NCI-H226 (cell line): ENCODE results near the gene FGD4.
A peak's percentile ranks its signal among the peaks of the same experiment; 100 is the strongest.

Experiments used
- DNase-seq: peaks from one replicate; pipeline ENCODE4 v3.0.0-alpha.2; 2015

Gene FGD4

DNA sequence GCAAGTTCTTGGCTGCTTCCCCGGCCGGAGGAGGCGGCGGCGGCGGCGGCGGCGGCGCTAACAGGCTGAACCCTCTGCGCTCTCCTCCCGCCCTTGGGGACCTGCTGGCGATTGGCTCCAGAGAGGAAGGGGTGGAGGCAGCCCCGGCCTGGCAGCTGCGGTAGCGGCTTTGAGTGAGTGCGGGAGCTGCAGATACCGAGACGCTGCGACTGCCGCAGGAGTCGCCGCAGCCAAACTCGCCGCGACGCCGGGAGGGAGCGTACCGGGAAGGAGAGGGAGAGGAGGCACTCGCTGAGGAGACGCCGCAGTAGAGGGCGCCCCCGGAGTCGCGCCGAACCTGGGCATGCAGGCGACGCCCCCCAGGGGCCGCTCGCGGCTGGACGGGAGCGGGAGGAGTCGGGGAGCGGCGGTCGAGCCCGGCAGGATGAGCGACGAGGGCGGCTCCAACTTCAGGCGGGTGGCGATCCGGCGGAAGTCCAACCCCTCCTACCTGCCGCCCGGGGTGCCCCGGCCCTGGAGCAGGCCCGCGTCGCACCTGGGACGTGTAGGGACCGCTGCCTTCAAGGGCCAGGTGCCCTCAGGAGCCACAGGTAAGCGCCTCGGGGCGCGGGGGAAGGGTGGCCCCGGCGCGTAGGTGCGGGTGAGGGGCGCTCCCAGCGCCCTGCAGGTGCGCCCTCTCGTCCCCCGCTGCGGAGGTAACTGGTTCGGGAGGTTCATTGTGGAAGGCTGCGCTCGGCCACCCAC is at the start of gene FGD4:
Gene FGD4 (plus strand): TSS at position 189 of the 744 bp plus-strand sequence.
- DNase-seq: peak; percentile 92

DNA sequence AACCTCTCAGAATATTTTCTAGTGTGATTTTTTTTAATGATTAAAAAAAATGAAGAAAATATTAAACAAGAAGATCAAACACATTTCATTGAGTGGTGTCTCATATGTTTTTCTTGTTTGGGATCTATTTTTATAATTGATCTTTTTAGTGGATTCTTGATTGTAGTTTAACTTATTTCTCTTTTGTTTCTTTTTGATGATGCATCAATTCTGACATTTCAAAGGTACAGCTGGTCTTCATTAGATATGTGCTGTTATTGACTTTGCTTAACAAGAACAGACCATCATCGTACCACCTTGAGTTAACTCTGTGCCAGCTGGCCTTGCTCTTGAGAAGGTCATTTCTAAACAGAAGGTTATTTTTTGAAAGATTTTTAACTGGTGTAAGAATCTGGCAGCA is 45.8 kb upstream of the FGD4 start:
- no peak for DNase-seq

DNA sequence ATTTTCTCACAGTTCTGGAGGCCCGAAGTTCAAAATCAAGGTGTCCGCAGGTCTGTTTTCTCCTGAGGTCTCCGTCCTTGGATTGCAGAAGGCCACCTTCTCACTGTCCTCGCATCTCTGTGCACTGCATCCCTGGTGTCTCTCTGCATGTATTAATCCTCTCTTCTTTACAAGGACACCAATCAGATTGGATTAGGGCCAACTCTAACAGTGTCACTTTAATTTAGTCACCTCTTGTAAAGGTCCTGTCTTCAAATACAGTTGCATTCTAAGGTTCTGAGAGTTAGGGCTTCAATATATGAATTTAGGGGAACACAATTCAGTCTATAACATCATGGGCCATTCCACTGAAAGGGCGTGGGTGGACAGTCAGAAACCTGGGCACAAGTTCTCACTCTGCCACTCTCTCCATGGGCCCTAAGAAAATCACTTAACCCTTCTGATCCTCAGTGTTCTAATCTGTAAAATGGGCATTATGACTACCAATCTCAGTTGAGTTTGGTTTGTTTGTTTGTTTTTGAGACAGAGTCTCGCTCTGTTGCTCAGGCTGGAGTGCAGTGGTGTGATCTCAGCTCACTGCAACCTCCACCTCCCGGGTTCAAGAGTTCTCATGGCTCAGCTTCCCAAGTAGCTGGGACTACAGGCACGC is 41.6 kb upstream of the FGD4 start:
- DNase-seq: no peak

DNA sequence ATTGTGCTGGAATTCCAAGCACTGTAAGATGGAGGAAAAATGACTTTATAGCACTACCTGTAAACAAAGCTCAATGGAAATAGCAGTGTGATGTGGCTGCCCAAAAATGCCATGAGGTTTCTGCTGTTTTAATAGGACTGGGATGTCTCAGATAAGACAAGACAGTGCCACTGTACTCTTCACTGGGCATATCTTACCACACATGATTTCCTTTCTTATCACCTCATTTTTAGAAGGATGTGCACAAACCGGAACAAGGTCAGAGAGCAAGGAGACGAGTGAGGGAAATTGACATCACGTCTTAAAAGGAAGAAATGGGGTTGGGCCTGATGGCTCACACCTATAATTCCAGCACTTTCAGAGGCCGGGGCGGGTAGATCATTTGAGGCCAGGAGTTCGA is 38.4 kb upstream of the FGD4 start:
- DNase-seq: no peak

DNA sequence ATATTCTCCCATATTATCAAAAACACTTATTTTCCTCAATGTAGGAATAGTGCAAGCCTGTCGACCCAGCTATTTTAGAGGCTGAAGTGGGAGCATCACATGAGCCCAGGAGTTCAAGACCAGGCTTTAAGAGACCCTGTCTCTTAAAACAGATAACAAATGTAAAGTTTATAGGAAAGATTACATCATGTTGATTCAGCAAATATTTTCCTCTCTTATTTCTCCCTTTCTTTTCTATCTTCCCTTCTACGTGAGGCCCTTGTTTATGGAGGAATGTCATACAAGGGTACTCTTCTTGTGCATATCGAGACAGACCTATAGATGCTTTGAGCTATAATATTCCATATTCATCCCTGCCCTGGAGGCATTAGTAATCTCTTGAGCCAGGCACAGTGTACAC is 36.5 kb upstream of the FGD4 start:
- DNase-seq: no peak

DNA sequence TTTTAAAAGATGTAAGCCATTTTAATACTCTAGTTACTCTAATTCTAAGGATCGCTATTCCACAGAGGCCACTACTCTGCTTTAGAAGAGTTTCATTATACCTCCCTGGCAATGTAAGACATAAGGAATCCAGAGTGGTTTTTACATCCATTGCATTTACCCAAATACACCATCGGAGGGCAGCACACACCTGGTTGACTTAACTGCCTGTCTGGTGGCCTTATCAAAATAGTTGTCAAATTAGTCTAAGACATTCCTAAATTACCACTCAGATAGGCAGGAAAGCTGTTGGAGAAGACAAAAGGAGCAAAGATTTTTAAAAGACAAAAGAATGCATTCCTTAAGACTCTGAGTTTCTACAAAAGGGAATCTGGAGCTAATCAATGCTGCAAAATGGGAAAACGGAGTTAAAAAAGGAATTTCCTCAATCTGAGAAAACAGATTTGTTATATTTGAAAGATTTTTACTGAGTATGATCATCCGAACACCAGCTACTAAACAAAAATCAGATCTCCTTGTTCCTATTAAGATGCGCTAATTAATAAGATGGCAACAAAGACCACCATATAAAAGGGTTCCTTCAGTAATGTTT is 33.8 kb upstream of the FGD4 start:
- peak; percentile 58 for DNase-seq

DNA sequence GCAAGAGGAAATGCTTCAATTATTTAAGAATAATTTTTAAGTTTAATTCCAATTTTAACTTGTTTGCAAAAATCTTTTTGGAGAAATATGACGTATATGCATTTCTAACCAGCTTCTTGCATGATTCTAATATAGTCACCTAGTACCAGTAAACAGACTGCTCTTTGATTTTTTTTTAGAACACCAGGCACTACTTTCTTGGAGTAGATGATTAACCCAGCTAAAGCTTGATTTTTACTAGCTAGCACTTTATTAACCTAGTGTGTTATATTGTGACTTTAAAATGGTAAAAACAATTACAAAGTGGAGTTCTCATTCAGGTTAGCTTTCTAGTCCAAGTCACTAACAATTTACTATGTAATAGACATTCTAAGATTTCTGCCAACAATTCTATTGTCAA is 32.6 kb upstream of the FGD4 start:
- DNase-seq: no peak

DNA sequence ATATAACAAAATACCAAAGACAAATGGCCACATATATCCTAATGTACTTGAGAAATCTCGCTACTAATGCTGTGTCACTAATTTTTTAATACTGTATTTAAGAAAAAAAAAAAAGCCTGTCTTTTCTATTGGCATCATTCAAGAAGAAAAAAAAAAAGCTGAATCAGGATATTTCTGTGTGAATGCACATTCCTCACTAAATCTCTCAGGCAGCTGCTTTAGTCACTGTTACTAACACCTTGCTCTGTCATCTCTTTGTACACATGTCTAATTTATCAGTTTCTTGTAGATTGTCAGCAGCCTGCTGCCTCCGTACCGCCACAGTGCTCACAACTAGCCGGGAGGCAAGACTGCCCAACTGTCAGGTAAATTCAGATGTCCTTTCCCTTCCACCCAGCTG is 32.0 kb upstream of the FGD4 start:
- DNase-seq: no peak

DNA sequence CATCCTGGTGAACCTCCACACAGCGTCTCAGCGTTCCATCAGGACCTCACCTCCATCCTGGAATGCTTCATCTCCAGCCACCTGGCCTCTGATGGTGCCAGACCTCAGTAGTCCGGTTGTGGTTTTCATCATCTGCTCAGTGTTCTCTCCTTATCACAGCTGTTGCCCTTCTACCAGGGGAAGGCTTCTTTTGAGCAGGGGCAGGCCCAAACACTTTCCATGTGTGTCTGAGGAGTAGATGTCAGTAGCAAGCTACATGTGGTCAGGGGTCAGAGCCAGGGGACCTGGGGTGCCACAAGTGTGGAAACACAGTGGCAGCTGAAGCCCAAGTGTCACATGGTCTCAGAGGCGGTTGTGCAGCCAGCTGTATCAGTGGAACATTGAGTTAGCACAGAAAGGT is 30.2 kb upstream of the FGD4 start:
- no peak for DNase-seq

DNA sequence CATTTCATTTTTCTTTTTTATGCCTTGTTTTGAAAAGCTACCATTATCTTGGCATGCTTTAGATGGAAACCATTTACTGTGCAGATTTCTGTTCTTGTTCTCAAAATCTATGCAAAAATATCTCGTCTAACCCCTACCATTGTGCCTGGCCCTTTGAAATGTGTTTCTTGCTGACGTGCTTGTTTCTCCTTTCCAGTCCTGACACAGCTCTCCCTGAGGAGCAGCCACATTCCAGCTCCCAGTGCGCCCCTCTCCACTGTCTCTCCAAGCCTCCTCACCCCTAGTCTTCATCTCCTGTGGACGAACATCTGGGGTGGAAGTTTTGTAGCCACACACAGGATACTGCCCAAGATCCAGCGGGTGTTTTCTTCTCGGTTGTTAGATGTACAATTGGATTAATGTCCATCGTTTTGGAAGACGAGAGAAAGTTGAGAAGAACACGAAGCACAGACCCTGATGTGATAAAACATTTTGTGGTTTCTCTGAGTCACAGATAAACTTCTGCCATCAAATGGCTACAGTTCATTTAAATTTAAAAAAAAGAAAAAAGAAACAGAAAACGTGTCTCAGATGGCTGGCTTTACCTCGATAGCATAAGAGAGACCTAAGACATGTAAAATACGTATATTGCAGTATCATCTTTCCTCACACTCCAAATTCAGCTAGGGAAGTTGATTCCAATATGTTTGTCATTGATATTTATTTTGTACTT is 21.9 kb upstream of the FGD4 start:
- no peak for DNase-seq

DNA sequence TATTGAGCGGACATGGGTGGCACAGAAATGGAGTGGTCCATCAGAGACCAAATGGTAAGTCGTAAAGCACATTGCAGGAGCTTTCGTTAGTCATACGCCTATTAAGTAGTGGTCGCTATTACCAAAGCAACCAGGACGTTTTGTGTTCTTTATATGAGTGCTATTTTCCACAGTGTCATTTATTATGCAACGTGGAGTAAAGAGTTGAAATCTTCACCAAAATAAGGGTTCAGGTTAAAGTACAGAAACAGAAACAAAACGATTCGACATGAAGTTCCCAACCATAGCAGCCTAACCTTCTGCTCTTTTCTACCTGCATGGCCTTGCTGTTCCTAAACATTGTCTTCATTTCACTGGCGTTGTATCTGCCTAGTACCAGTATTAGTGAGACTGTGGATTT is 20.1 kb upstream of the FGD4 start:
- DNase-seq: no peak

DNA sequence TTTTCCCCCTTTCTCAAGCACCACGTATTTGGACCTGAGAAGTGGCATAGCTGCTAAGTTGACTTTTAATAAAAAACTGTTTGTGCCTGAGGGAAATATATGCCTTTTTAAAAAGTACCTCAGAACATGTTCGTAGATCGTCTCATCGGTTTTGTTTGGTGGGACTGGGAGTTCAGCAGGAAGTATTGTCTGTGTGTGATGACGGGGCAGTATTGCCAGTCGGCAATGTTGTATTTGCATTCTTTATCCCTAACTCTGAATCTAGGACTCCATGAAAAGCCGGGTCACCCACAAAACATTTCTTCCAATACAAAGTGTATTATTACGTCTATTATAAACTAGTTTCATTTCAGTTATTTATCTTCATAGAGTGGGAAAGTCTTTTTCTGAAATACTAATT is 19.7 kb upstream of the FGD4 start:
- no peak for DNase-seq

DNA sequence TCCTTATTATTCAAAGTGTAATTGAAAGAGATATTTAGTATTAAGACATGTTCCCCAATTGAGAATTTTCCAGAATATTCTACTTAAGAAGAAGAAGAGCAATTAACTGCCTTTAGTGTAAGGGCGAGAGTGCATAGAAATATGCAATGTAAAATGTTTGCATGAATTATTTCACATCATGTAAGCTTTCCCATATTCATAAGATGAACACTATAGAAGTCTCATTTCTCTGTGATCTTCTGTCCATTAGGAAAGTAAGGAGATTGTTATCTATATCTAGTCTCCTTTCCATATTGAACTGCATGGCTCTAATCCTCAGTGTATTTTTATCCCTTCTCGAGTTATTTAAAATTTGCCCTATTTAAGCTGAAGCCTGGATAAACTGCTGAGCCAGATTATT is 17.1 kb upstream of the FGD4 start:
- no peak for DNase-seq

DNA sequence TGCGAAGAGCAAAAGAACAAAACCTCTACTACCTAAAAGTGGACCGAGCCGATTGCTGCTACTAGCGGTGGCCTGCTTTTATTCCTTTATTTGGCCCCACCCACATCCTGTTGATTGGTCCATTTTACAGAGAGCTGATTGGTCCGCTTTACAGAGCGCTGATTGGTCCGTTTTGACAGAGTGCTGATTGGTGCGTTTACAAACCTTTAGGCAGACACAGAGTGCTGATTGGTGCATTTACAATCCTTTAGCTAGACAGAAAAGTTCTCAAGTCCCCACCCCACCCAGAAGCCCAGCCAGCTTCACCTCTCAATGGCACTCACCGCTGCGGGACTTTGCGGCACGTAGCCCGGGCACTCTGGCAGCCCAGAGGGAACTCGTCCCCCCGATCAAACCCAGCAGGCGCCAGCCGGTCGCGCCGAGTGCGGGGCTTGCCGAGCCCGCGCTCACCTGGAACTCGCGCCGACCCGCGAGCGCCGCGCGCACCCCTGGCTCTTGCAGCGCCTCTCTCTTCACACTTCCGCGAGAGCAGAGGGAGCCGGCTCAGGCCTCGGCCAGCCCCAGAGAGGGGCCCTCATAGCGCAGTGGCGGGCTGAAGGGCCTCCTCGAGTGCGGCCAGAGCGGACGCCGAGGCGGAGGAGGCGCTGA is 8.7 kb upstream of the FGD4 start:
- DNase-seq: peak; percentile 4

DNA sequence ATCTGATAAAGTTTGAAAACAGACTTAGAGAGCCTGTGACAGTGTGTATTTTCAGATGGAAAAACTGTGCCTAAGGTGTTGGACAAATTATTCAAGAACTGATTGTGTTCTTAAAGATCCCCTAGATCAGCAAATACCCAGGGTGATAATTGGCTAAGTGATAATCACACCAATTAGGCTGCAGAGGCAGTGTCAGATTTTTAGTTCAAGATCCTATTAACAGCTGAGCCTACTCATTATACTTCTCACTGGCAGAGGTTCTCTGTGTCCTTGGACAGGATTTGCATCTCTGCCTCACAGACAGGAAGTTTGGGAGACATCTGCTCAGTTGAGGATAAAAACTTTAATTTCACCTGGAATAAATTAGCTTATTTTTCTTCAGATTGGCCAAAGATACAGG is 4.3 kb upstream of the FGD4 start:
- DNase-seq: no peak

DNA sequence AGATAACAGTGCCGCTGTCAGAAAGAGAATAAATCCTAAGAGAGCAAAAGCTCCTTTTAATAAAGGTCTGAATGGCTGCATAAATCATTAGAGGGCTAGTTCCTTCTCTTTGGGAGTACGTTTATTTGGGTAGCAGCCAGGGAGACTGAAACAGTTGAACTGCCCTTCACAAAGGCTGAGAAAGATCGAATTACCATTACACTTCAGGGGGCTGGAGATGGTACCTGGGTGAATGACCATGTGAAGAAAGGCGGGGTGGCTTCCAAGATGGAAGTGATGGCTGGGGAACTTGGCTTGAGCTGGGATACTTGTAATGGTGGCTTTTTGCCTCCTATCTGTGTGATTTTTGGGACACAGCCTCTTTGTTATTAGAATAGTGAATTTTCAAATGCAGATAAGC is 1.7 kb upstream of the FGD4 start:
- no peak for DNase-seq

DNA sequence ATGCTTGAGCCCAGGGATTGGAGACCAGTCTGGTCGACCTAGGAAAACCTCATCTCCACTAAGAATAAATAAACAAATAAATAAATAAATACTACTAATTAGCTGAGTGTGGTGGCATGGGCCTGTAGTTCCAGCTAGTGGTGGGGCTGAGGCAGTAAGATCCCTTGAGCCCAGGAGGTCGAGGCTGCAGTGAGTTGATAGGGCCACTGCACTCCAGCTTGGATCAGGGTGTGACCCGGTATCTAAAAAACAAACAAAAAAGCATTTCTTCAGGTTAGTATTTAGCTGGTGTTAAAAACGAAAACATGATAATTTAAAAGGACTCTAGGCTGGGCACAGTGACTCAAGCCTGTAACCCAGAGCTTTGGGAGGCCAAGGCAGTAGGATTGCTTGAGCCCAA is 1.2 kb upstream of the FGD4 start:
- no peak for DNase-seq

DNA sequence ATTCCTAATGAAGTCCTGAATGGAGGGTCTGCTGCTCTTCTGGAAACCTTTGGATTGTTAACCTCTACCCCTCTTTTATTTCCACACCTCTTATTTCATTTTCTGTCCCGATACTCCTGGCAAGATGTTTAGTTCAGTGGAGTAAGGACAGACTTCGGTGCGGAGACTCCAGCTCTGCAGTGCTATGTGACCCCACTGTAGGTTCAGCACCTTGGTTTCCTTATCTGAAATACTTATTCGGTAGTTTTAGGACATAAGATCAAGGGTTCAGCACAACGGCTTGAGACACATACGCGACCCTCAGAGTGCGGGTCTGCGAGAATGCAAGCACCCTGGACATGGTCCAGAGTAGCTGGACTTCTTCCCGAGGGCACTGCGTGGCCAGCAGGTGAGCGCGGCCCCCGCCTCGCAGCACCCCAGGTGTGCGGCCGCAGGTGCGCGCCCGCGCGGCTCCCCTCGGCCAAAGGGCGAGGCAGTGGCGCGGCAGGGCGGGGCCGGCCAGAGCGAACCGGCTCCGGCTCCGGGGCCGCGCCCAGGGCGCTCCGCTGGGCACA is 465 bp upstream of the FGD4 start:
- DNase-seq: no peak

DNA sequence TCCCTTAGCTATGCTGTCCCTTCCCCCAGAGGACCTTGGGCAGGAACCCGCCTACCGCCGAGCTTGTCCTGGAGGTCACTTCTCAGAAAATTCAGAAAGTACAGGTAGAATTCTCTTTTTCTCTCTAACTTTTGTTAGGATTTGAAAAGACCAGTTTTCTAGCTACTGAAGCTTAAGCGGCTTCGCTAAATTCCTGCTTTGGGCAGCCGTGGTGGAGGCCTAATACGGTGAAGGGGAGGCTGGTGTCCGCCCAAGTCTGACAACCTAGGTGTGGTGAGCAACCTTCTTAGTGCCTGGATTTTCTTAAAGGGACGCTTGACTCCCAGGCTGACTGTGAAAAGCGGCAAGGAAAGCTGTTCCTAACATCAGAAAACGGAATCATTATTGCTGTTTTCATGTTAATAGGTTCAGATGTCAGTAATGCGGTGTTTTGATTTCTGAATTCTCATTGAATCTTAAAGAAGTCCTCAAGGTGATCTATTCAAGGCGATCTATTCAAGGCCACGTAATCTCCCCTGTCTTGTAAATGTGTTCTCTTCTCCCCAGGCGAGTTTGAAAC is 835 bp downstream of the FGD4 start:
- no peak for DNase-seq

DNA sequence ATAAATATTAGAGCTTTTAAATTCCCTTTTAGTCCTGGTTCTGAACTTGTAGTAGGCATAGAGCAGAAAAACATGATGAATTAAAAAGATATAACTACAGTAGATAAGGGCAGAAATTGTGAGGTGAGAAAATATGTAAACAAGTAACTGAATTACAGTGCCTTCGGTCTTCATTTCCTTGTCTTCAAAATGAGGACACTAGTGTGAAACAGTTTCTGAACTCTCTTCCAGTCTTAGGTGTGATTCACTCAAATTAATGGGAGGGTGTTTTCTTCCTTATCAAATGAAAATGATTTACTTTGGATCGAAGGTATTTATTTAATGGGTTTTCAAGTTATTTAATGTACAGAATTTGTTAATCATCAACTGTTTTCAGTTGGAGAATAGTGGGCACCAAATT is 1.5 kb downstream of the FGD4 start:
- DNase-seq: no peak

DNA sequence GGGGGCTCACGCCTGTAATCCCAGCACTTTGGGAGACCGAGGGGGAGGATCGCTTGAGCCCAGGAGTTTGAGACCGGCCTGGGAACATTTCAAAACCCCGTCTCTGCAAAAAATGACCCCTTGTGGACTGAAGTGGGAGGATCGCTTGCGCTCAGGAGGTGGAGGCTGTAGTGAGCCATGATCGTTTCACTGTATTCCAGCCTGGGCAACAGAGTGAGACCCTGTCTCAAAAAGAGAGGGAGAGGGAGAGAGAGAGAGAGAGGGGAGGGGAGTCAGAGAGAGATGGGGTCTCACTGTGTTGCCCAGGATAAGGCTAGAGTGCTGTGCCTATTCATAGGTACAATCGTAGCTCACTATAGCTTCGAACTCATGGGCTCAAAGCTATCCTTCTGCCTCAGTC is 2.8 kb downstream of the FGD4 start:
- DNase-seq: no peak

DNA sequence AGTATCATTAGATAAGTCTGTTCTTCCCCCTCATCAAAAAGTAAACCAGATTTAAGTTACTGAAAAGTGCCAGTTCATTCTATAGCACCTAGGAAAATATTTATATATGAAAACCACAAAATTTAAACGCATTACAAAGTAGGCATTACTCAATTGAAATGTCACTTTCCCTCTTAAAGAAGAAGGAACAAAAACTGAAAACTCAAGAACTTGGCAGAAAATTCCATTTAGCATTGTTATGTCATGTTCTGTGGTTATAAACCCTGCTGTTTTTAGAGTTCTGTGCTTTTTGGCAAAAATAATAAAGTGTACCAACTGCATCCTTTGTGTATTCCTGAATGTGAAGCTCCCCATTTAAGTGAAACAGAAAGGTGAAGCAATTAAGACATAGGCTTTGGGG is 3.6 kb downstream of the FGD4 start:
- no peak for DNase-seq

DNA sequence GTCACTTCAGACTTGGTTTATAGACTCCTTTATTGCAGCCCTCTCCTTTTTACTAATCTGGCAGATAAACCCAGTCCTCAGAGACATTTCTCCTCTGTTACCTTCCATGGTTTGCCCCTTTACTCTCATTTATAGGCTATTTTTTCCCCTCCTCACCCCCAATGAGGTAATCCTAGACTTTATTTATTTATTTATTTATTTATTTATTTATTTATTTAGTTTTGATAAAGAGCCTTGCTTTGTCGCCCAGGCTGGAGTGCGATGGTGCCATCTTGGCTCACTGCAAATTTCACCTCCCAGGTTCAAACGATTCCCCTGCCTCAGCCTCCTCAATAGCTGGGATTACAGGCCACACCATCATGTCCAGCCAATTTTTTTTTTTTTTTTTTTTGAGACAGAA is 8.4 kb downstream of the FGD4 start:
- DNase-seq: no peak
